Activated CD4-positive, CD25-positive, alpha-beta regulatory T cell treated with anti-CD3 and anti-CD28 coated beads, Interleukin-2, amount 50 U/mL, for 72 hours (primary cell): Measurements from ENCODE around the gene FBXO21.
A peak's percentile ranks its signal among the peaks of the same experiment; 100 is the strongest.
"Not testable (repeated sequence)": the region's sequence is repeated elsewhere in the genome, so short reads cannot be mapped to it uniquely, and the experiment has no call there.

ENCODE experiments used
- DNase-seq: peaks from one replicate; pipeline ENCODE4 v3.0.0; 2021

The FBXO21 gene

GRCh38 chr12:117199956-117200744 is 9.9 kb upstream of the FBXO21 start:
- DNase-seq: not testable (repeated sequence)

GRCh38 chr12:117196334-117196733 is 6.1 kb upstream of the FBXO21 start:
- not testable (repeated sequence) for DNase-seq

- DNase-seq: not testable (repeated sequence)
These were observed 4.8 kb upstream of the FBXO21 start for GRCh38 chr12:117195027-117195426.

GRCh38 chr12:117193903-117194302 is 3.6 kb upstream of the FBXO21 start:
- no peak for DNase-seq

- not testable (repeated sequence) for DNase-seq
These were observed 2.3 kb upstream of the FBXO21 start for GRCh38 chr12:117192581-117192980.

GRCh38 chr12:117192057-117192456 is 1.8 kb upstream of the FBXO21 start:
- no peak for DNase-seq

- peak; percentile 53 for DNase-seq
These were observed 503 bp downstream of the FBXO21 start for GRCh38 chr12:117189725-117190209.

- no peak for DNase-seq
These were observed 1.1 kb downstream of the FBXO21 start for GRCh38 chr12:117188961-117189724.

GRCh38 chr12:117188121-117188665 is 2.1 kb downstream of the FBXO21 start:
- no peak for DNase-seq

- no peak for DNase-seq
These were observed 2.8 kb downstream of the FBXO21 start for GRCh38 chr12:117187421-117187820.

GRCh38 chr12:117182866-117183265 is 7.4 kb downstream of the FBXO21 start:
- no peak for DNase-seq

- DNase-seq: not testable (repeated sequence)
These were observed 8.8 kb downstream of the FBXO21 start for GRCh38 chr12:117181468-117181843.

- DNase-seq: no peak
These were observed 9.4 kb downstream of the FBXO21 start for GRCh38 chr12:117180758-117181467.

- no peak for DNase-seq
These were observed 11.5 kb downstream of the FBXO21 start for GRCh38 chr12:117178745-117179144.

GRCh38 chr12:117178301-117178700 is 12.0 kb downstream of the FBXO21 start:
- DNase-seq: no peak

- DNase-seq: no peak
These were observed 18.1 kb downstream of the FBXO21 start for GRCh38 chr12:117172168-117172567.

GRCh38 chr12:117171499-117172162 is 18.6 kb downstream of the FBXO21 start:
- no peak for DNase-seq

- DNase-seq: no peak
These were observed 20.7 kb downstream of the FBXO21 start for GRCh38 chr12:117169548-117169947.

- DNase-seq: no peak
These were observed 21.3 kb downstream of the FBXO21 start for GRCh38 chr12:117168976-117169375.

- DNase-seq: no peak
These were observed 22.5 kb downstream of the FBXO21 start for GRCh38 chr12:117167769-117168168.

GRCh38 chr12:117166107-117166506 is 24.2 kb downstream of the FBXO21 start:
- DNase-seq: no peak

GRCh38 chr12:117165342-117165741 is 24.9 kb downstream of the FBXO21 start:
- DNase-seq: no peak
